HG03159 (cell line): ENCODE results near the gene ROBO1.
"Not testable (repeated sequence)": the region's sequence is repeated elsewhere in the genome, so short reads cannot be mapped to it uniquely, and the experiment has no call there.

Experiments used
- ATAC-seq: cut with Tn5 transposase; IDR thresholded peaks from one replicate; pipeline ENCODE4 v1.9.1; 2021; ENCODE audit warnings: mild to moderate bottlenecking, moderate library complexity; ENCODE audit not compliant: unreplicated experiment

Gene ROBO1

DNA sequence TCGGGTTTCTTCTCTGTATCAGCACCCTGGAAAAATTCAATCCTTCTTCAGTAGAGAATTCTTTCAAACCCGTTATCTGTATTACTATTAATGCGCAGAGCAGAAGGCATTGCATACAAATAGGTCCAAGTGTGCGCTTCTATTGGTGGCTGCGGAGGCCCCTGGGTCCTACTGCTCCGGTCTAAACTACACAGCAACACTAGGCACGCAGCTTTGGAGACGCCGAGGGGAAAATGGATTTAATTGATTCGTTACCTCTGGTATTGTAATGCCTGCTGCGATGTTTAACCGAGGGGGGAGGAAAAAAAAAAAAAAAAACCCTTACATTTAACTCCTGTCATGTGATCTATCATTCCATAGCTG lies at the start of gene ROBO1:
Gene ROBO1 (minus strand): TSS at position 94 of the 363 bp plus-strand sequence.
- no peak for ATAC-seq

DNA sequence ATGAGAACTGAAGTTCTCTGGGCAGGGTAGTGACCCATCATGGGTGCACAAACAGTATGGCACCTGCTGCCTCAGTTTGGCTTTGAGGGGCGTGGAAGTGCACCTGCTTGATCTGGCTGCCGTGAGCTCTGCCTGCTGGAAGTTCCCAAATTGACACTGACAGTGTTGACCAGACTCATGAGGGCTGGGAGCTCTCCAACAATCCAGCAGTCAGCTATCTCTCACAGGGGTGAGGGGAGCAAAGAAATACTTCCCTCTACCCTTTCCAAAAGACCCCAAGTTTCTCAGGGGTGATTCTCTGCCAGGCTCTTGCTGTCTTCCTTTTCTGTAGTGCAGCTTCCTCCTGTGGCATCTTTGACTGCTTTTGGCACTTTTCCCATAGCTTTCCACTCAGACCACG lies 49.4 kb upstream of the ROBO1 start:
- ATAC-seq: no peak

DNA sequence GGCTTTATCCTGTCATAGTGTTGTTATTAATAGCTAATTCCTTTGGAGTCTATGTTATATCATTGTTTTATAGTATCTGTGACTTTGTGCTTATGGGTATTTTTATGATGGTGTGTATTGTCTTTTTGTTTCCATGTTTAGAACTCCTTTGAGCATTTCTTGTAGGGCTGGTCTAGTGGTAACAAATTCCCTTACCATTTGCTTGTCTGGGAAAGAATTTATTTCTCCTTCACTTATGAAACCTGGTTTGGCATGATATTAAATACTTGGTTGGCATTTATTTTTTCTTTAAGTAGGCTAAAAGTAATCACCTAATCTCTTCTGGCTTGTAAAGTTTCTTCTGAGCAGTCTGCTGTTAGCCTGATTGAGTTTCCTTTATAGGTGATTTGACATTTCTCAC lies 47.7 kb upstream of the ROBO1 start:
- no peak for ATAC-seq

DNA sequence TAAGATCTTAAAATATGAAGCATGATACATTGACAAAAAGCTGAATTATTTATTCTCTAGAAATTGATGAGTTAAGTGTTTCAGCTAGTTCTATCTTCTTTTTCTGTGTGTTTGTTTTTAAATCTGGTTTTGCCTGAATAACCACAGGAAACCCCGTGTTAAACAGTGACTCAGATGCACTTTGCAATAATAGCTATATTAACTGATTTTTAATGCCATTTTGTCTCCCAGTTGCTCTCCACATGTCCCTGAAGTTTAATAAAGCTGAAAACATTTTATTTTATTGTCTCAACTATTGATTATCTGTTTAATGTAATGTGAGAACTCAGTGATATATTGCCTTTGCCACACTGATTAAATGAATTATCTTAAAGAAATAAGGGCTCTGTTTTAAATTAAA lies 42.8 kb upstream of the ROBO1 start:
- no peak for ATAC-seq

- ATAC-seq: no peak
Observed at GRCh38 chr3:79810092-79810491, 42.3 kb upstream of the ROBO1 start.

DNA sequence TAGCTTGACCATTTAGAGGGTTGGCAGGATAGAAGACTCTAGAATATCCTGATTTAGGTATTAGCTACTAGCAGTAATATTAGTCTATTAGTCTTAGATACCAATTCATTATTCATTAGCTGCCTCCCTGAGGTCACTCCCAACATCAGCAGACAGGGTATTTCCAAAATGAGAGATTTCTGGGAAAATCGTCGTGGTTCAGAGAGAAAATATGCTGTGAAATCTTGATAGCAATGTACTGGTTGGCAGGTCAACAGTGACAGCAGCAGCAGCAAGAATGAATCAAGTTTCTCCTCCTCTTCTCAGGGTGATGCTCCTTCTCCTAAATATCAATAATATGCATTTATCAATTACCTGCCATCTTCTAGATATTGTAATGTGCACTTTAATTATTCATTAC lies 41.3 kb upstream of the ROBO1 start:
- no peak for ATAC-seq

DNA sequence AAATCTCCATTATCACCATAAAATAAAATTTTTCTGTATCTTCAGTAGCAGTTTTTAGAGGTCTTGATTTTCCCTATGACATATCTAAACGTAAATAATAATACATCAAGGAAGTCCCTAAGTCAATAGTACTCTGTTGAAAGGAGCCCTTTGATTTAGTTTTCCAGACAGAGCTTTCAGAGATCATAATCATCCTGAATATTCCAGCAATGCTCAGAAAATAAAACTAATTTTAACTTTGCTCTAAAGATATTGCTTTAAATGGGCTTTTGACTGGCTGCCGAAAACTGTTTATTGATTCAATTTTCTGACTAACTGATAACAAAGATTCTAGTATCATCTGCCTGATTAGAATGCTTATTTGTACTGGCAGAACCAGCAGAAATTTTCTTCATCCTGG lies 40.7 kb upstream of the ROBO1 start:
- no peak for ATAC-seq

- ATAC-seq: not testable (repeated sequence)
Observed at GRCh38 chr3:79790177-79790576, 22.4 kb upstream of the ROBO1 start.

GRCh38 chr3:79773291-79773690 lies 5.5 kb upstream of the ROBO1 start:
- no peak for ATAC-seq

DNA sequence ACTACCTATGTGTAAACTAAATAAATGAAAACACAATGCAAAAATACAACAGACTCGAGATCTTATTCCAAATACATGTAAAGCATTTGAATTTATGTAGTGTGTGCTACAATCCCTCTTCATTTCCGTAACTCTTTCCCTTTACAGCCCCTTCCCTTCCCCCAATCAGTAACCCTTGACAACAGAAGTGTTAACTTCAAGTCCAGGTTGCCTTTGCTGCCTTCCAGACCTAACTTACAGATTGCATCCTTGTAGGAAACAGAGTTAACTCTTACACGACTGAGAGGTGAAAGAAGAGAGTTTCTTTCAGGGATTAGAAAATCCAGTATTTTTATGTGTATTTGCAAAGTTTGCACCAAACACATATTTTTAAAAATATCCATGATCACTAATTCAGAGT lies 1.4 kb upstream of the ROBO1 start:
- ATAC-seq: no peak

DNA sequence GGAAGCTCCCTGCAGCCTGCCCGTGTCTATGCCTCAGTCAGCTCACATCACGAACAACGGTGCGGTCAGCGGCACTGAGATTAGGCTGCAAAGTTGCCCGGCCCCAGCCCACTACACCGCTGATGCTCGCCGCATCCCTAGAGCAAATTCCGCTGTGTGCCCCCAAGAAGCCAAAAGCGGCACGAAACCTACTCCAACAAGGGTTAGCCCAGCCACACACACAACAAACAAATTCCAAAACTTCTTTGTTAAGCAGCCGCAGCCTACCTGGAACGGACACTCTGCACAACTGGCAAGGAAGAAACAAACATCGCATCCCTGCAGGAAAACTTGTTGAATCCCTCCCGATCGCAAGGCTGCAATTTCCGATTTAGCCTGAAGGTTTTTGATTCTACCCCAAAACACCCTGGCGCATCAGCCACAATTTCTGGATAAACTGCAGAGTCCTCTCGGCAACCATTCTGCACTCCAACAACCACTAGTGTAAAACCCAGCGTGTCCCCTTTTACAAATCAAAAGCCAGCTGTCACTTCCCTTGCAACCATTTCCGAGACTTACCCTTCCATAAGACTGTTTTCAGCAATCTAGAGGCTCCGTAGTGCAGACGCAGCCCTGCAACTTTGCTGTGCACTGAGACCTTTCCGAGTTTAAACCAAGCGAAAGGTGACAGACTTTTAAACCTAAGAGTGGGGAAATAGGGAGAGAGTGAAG lies 449 bp downstream of the ROBO1 start:
- no peak for ATAC-seq

DNA sequence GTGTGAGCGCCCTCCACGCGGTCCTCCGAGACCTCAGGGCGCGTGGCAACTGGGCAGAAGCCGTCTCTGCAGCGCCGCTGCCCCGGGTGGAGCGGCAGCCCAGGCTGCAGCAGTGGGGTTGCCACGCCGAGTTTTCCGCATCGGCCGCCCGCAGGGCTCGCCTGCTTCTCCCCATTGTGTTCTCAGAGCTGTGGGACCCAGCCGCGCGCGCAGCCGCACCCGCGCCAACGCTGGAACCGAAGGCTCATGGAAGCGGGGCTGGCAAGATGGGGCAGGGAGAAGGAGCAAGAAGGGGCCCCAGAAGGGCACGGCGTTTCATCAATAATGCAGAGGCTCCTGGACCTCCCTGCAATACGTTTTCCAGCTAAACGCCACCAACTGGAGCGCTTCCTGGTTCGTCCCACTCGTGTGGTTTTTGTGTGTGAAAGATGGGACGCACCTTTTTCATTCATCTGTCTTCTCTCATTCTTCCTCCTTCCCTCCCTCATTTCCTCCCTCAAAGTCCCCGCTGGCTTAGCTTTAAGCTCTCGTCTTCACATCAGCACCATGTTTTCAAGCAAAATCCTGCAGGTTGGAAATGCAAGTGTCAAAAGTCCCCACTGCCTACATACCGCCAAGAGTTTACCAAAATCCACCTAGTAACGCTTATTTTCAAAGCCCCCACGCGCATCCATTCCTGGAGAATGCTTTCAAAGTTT lies 1.2 kb downstream of the ROBO1 start:
- no peak for ATAC-seq

DNA sequence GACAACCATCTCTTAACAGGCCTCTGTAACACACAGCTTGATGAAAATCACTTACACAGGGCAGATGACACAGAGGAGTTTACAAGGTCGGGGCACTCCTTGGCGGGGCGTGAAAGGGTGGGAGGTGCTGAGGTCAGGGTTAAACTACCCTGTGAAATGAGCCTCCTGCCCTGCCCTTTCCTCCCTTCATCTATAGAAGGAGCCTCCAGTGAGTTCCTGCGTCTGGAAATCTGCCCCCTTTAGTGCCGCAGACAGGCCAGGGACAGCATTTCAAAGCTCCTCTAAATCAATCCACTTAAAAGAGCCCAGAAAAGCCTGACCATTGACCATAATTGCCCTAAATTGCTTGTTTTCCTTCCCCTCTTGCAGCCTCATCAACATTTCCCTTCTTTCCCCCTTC lies 1.9 kb downstream of the ROBO1 start:
- ATAC-seq: no peak

DNA sequence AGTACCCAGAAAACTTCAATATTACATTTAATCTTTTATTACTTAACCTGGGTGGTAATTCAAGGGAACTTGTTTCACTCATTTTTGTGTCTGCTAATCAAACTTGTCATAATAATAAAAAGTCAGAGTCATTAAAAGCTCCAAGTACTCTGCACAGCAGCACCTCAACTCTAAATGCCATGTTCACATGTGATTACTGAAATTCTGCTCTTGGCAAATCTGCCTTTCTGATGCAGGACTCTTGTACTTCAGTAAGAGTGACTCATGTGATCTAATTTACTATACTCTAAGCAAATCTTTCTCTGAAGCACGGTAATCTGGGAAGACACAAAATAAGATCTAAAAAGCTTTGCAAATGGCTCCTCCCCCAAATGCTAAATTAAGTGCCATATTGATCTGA lies 6.4 kb downstream of the ROBO1 start:
- no peak for ATAC-seq

DNA sequence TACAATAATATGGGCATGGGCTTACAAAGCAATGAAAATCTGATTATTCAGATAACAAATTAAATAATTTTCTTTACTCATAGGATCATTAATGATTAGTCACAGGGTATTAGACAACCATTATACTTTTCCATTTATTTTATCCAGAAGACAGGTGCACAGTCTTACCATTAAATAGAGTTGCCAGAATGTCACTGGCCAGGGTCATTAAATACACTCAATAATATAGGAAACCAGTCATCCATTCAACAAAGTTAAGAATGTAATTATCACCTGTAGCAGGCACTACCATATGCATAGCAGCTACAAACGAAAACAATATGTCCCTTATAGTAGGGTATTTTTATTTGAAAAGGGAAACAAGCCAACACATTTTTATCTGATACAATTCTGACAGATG lies 16.1 kb downstream of the ROBO1 start:
- no peak for ATAC-seq

- no peak for ATAC-seq
Observed at GRCh38 chr3:79737530-79737929, 30.3 kb downstream of the ROBO1 start.

- no peak for ATAC-seq
Observed at GRCh38 chr3:79729096-79729495, 38.7 kb downstream of the ROBO1 start.

DNA sequence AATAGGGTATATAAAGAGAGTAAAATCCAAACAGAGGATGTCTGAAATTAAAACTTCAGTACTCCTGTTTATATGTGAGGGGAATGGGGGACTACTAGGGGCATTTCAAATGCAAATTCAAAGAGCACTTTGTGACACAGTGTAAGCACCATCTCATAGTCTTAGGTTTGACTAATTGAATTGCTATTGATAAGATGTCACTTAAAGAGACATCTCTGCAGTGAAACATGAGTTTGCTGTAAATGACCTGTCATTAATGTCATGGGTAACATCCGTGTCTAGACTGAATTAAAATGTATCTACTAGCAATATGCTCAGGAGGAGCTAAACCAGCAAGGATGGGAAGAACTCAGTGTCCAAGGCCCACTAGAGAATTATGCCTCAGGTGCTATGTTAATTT lies 41.0 kb downstream of the ROBO1 start:
- no peak for ATAC-seq

DNA sequence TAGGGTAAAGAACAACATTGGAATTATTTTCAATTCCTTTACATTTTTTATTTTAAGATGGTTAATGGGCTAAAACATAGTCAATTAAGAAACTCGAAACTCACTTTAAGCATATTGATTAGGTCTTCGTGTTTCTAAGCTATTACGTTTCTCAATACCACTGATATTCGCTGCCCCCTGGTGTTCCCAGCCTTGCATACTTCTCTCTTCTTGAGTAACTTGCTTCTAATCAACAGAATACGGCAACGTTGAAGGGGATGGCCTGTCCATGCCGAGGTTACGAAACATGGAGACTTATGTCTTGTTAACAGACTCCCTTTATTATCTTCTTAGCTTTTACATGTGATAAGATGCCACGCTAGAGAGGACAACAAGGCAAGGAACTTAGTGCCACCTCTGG lies 43.6 kb downstream of the ROBO1 start:
- no peak for ATAC-seq

- no peak for ATAC-seq
Observed at GRCh38 chr3:79690072-79690471, 77.7 kb downstream of the ROBO1 start.

DNA sequence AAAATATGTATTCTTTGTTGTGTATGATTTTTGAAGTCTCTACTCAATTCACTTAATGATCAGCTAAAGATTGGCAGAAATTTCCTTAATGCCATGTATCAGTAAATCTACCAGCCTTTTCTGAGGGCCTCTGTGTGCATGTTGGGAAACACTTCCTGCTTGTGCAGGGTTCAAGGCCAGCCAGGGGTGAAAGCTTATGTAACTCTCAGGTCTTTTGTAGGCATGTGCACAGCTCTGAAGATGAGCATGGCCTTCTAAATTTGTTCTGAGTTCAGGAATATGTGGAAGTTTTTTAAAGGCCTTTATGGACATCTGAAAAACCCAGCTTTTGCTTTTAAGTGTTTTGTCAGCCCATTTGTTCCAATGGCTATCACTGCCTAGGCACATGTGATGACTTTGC lies 82.7 kb downstream of the ROBO1 start:
- ATAC-seq: no peak

DNA sequence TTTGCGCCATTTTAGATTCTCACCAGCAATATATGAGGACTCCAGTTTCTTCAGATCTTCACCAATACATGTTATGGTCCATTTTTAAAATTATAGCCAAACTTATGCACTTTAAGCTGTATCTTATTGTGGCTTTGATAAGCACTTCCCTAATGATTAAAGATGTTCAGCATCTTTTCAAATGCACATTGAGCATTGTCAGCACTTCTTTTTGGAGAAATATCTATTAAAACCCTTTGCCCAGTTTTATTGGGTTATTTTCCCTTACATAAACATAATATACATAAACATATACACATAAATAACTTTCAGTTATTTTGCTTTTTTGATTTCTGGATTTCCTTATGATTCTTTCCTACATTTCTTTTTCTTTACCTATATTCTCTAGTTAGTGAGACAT lies 83.8 kb downstream of the ROBO1 start:
- ATAC-seq: no peak

DNA sequence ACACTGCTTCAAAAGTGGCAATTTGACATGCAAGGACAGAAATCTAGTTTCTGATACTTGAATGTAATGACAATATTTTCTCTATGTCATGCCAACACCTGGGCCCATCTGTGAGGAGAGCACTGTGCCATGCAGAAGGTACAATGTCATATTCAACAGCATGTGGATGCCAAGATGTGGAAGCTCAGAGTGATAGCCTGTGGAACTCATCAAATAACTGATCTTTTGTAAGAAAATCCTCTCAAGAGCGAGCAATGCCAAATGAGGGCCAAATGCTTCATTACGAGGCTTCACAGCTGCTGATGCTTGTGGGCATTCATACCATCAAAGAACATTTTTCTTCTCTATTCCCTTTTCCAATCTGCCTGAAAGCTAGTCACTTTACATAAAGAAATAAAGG lies 95.1 kb downstream of the ROBO1 start:
- no peak for ATAC-seq
